Fibroblast of skin of left biceps (primary cell): Measurements from ENCODE around the gene SPHK2.
"Not testable (repeated sequence)": the region's sequence is repeated elsewhere in the genome, so short reads cannot be mapped to it uniquely, and the experiment has no call there.

Experiments
- DNase-seq, 2 experiments: peaks; one replicate each; pipeline ENCODE4 v3.0.0-alpha.2; 2013; ENCODE audit warnings: low read depth in 2 of 2

The SPHK2 gene

DNA sequence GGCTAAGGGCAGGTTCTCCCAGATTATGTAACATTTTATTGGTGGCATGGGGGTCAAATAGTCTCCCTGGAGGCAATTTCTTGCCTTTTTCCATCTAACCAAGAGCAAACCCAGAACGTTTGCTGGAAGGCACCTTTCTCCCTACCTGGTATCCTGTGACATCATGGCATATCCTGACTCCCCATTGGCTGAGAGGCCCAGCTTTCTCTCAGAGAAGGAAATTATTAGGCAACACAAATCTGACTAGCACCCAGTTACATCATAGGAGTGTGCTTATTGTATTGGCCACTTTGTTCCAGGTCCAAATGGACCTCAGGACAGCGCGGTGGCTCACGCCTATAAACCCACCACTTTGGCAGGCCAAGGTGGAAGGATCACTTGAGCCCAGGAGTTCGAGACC is 40.5 kb downstream of the SPHK2 start:
- no peak for DNase-seq

DNA sequence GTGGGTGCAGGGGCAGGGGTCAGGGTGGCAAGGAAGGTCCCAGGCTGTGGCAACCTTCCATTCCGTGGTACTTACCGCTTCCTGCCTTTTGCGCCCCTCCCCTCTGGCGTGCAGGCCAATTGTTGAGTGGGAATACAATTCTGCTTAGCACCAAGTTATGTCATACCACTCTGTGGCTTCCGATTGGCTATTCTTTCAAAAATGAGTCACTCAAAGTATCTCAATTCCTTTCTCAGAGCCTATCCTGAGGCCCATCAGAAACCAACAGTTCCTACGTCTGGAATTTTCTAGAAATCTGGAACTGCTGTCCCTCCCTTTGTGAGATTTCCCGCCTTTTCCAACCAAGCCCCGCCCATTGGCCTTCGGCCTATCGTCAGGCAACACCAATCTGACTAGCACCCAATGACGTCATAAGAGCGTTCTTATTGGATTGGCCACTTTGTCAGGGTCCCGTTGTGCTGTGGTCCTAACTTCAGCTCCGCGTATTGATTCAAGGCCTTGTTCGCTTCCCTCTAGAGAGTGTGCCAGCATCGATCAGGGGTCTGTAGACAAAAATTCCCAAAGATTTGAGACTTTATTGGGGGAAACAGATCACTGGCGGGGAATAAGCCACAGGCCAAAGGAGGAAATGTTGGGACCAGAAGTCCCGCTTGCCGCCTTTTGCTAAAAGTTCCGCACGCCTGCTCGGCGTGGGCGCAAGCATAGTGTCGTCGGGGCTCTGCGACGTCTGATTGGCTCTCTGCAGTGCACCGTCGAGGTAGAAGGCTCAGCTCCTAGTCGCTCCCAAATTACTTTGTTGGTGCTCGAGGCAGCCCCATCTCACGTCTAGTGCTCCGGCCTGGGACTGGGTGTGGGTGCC is 41.8 kb downstream of the SPHK2 start:
- peak; percentile 55 to 62 for DNase-seq

DNA sequence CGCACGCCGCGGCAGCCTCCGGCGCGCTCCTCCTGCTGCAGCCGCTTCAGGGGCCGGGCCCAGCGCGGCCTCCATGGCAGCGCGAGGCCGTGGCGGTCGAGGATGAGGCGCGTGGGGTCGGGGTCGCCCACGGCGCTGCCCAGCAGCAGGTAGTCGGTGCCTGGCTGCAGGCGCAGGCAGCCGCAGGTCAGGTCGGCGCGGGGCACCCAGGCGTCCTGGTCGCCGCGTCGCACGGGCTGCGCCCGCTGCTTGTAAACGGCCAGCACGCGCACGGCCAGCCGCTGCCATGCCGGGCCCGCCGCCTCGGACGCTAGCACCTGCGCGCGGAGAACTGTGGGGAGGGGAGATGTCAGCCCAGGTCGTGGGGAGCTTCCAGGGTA is 42.4 kb downstream of the SPHK2 start:
- DNase-seq: no peak

DNA sequence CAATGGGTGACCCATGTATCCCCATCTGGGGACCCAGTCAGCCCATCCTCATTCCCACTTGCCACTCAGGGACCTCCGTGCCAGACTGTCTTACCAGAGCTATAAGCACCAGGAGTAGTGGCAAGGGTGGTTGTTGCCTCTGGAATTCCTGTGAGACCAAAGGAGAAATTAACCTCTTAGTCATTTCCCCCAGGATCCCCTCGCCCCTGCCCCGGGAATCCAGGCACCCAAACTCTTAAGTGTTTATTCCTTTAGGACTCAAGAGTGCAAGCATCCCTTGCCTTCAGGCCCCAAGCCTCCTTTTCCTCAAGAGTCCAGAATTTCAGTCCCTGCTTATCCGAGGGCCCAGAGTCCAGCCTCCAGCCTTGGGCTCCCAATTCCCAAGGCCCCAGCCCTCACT is 44.4 kb downstream of the SPHK2 start:
- no peak for DNase-seq

DNA sequence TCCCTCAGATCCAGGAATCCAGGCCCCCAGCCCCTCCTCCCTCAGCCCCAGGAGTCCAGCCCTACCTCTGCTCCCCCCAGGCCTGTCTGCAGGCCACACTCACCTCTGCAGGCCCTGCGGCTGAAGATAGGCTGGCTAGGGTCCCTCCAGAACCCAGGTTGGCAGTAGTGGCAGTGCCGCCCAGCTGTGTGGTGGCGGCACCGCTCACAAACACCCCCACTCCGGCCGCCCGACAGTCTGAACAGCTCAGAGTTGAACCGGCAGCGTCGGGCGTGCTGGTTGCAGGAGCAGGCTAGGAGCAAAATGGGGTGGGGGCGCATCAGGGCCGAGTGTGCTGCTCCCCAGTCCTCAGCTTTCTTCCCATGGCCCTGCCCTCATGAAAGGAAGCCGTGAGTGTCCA is 45.2 kb downstream of the SPHK2 start:
- no peak for DNase-seq

DNA sequence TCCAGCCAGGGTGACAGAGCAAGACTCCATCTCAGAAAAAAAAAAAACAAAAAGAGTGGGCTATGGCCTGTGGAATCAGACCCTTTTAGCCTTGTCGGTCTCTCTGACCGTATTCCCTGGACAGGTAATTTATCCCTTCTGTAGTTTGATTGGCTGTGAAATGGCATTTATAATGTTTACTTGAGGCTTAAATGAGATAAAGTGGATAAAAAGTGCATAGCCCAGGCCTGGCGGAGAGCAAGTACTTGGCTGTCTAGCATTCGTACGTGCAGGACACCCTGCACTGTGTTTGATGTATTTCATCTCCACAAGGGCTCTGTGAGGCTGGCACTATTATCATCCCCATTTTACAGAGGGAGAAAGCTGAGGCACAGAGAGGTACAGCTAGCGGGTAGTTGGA is 46.5 kb downstream of the SPHK2 start:
- DNase-seq: no peak

DNA sequence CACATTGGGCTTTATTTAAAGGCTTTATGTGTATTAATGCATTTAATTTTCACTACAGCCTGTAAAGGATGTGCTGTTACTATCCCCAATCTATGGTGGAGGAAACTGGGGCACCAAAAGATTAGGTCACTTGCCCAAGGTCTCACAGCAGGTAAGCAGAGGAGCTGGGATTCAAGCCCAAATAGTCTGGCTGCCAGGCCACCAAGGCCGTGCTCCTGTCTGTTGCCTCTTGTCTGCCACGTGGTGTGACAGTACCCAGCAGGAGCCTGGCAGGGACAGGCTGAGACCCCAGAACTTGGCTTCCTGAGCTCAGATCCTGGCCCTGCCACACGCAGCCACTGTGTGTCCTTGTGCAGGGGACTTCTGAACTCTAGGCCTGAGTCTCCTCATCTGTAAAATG is 49.0 kb downstream of the SPHK2 start:
- DNase-seq: no peak

DNA sequence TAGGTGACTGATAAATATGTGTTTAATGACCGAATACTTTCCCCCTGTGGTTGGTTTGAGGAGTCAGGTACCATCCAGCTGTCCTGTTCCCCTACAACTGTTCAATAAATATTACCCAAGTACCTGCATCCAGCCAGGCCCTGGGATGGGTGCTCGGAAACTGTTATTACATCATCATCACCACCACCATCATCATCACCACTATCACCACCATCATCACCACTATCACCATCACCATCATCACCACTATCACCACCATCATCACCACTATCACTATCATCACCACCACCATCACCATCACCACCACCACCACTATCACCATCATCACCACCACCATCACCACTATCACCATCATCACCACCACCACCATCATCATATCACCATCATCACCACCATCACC is 49.5 kb downstream of the SPHK2 start:
- no peak for DNase-seq

DNA sequence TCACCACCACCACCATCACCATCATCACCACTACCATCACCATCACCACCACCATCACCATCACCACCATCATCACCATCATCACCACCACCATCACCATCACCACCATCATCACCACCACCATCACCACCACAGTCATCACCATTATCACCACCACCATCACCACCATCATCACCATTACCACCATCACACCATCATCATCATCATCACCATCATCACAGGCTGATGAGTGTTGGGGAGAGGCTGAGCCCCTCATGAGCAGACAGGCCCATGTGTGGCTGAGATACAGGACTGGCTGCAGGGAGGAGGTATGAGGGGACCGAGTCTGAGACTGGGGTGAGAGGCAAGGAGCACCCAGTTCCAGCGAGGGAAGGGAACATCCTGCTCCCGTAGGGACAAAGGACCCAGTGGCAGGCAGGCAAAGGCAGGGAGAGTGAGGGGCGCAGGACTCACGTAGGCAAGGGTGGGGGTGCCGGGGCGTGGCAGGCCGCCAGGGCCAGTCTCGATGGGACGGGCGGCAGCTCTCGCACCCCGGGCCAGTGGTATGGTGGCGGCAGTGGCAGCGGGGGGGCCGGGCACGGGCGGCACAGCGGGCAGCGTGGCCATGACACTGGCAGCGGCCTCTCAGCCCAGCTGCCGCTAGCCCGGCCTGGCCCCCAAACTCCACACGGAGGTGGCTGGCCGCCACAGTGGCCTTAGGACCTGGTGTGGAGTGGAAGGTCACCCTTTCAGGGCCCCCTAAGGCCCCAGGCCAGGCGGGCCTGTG is 50.8 kb downstream of the SPHK2 start:
- no peak for DNase-seq

DNA sequence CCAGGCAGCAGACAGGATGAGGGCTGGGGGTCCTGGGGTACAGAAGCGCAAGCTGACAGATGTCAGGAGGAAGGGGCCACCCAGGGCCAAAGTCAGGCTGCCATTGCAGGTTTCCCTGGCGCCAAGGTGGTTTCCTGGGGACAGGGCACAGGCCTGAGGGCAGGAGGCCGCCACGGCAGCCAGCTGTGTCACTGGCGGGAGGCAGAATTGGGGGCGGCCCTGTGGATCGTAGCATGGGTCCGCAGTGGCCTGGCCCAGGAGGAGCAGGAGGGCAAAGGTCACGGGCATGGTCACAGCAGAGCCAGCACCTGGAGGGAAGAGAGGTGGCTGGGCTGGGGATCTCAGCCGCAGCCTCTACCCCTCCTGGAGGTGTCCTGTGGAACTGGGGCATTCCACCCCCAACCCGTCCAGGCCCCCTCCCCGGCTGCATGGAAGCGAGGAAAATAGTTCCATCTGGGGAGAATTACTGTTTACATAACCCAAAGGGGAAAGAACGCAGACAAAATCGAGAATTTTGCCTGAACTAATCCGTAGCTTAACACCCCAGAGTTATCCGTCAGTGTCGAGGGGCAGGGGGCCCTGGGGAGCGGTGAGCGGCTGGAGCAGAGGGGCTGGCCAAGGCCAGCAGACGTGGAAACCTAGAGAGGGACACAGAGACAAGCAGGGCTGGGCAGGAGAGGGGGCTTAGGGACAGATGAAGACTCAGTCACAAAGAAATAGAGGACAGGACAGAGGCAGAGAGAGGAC is 51.6 kb downstream of the SPHK2 start:
- DNase-seq: no peak

DNA sequence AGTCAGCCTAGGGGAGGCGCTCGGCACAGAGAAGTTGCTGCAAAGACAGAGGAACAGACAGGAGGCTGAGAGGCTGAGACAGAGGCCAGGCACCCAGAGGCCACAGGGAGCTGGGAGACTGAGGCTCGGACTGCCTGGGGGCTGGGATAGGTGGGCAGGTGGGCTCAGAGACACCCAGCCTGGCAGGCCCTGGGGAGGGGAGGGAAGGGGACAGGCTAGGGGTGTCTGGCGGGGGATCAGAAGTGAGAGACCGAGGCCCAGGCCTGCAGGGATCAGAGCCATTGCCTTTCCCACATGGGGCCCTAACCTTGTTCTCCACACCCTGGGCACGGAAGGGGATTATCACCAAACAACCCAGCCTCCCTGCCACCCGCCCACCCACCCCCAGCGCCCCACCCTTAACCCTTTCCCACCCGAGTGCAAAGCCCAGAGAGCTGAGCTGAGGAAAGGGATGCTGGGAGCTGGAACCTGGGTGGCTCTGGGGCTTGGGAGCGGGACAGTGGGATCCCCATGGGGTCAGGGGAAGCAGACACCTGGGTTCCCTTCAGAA is 52.2 kb downstream of the SPHK2 start:
- no peak for DNase-seq

DNA sequence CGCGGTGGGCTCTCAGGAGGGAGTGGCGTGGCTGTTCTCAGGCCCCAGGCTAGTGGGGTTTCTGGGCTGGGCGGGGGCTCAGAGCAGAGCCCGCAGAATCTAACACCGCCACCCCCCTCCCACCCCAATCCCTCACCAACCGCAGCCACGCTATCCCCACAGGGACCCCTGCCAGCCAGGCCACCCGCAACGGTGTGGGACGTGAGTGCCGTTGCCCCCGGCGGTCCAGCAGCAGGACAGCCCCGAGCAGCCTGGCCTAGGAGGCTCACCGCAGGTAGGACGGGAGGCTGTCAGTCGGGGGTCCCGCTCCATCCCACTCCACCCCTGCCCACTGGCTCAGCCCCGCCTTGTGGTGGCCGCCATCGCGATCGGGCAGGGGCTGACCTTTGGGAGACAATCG is 53.7 kb downstream of the SPHK2 start, which contains the start of gene NTN5:
TSS of gene NTN5 (minus strand) at position 24 of the 400 bp plus-strand sequence. CDS start 2,031 bp downstream, outside the sequence.
- no peak for DNase-seq

DNA sequence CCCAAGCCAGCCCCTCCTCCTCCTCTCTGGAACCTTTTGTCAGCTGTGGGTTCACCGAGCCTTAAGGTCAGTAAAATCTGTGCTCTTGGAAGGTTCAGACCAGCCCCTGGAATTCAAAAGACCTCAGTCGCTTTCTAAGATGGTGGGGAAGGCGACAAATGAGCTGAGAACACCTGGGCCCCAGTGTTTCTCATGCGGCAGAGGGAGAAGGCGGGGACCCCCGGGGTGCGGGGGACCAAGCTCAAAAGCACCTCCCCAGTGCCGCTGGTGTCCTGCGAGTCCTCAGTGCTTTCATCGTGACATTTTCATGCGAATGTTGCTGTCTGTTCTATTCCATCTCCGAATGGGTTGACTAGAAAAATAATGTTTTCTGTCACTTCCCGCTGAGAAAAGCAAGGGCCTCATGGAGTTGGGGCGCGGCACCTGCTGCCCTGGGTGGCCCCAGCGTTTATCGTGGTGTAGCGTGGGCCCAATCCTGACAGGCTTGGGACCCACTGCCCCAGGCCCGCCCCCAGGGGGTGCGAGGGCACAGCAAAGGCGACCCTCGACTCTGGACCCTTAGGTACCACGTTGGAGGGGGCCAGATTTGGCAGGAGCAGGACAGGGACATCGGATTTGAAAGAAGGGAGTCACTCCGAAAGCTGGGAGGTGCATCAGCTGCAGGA is 54.3 kb downstream of the SPHK2 start:
- no peak for DNase-seq

DNA sequence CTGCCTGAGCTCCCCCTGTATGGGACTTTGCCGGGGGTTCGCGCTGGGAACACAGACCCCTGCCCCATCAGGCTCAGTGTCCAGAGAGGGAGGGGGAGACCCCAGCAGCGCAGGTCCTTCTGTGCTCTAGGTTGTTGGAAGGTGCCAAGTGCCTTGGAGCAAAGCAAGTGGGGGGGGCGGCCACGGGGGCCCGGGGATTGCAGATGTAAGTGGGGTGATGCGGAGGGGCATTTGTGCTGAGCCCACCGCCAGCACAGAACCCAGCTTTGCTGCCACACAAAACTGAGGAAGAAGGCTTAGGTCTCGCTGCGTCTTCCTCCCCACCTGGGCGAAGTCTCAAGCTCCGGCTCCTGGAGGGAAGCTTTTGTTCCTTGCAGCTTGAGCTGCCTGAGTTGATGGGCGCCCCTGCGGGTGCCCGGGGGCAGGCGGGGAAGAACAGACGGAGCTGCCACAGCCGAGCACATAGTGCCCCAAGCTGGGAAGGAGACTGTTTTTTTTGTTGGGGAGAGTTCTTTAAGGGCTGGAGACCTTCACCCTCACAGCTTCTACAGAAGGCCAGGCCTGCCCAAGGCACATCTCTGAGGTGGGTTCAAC is 55.0 kb downstream of the SPHK2 start:
- no peak for DNase-seq

DNA sequence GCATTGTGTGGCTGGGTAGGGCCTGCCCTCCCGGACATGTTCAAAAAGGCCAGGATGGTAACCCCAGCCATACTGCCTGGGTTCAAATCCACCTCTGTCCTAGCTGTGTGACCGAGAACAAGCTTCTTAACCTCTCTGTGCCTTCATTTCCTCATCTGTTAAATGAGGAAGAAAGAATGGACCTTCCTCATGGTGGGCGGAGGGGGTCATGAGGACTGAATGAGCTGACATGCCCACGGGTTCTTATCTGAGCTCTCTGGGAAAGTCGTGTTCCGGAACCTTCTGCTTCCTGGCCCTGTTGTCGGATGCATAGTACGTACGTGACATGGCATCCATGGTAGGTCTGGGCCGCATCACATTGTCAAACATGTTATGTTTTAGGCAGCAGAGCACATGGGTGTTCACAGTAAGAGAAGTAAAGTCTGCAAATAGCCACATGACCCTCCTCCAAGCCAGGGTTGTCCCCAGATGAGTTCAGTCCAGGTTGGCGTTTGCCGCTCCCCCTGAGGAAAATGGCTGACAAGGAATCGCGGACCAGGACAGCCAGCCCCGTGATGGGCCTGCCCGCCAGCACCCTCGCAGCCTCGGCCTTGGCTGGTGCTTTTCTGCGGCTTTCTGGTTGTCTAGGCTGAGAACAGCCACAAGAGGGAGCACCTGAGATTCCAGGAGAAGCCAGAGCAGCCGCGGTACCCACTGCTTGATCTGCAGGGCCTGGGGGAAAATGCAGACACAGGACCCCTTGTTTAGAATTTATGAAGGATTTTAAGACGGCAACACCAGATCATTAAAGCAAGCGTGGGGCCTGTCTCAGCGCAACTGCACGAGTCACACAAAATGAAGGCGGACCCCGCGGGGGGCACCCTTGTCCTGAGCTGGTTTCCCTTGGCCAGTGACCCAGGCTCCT is 55.9 kb downstream of the SPHK2 start:
- peak; percentile 41 to 44 for DNase-seq

DNA sequence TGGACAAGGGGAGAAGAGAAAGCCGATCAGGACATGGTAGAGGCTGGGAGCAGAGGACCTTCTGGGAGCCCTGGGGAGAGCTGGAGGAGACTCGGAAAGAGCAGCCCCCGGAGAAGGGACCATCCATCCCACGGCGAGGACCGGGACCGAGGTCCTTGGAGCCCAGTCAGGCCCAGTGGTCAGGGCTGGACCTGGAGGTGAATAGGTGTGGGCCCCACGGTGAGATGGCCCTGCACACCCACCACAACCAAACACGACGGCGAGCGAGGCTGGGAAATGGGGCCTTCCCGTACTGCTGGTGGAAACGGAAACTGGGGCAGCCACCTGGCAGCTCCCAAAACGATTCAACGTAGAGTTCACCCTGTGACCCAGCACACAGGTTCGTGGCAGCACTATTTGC is 57.2 kb downstream of the SPHK2 start:
- DNase-seq: no peak

DNA sequence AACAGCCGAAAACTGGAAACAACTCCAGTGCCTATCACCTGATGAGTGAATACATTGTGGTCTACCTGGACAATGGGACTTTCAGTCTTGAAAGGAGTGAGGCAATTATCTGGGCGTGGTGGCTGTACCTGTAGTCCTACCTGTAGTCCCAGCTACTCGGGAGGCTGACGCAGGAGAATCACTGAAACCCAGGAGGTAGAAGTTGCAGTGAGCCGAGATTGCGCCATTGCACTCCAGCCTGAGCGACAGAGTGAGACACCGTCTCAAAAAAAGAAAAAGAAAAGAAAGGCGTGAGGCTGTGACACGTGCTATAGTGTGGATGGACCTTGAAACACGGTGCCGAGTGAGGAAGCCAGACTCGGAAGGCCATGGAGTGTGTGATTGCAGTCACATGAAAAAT is 57.6 kb downstream of the SPHK2 start:
- no peak for DNase-seq

DNA sequence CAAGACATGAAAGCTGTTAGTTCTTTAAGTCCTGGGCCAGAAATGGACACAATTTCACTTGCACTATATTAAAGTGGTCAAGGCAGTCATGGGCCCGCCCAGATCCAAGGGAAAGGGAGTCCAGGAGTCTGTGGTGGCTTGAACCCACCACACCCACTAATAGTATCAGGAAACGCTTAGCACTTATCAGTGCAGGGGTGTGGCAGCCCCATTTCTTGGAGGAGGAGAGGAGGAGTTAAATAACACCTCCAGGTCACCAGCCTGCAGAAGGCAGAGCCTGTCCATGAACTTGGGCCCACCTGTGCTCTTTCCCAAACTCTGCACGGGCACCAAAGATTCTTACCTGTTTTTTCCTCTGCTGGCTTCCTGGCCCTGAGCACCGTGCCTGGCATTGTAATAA is 58.9 kb downstream of the SPHK2 start:
- no peak for DNase-seq

DNA sequence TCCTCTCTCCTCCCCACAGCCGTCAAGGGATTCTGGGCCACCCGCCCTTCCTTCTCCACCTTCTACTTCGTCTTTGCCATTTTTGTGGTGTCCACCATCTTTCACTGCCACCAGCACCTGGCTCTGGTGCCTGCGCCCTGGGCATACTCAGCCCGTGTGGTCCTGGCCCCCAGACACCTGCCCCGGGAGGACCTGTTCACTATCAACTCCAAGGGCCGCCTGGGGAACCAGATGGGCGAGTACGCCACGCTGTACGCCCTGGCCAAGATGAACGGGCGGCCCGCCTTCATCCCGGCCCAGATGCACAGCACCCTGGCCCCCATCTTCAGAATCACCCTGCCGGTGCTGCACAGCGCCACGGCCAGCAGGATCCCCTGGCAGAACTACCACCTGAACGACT is 60.7 kb downstream of the SPHK2 start:
- DNase-seq: not testable (repeated sequence)
